KMS-11 (cell line): ENCODE results near the gene FBXO39.
"Not testable (repeated sequence)": the region's sequence is repeated elsewhere in the genome, so short reads cannot be mapped to it uniquely, and the experiment has no call there.

Experiments
- H2AFZ ChIP-seq: fragments of 200-600 bp; sonication (generic); 2 replicates; pipeline ENCODE4 v1.6.1; 2016; ENCODE audit warnings: antibody characterized with exemption, mixed run types, low read depth
- H3K27ac ChIP-seq: fragments of 200-600 bp; sonication (generic); 2 replicates; pipeline ENCODE4 v1.6.1; 2016; ENCODE audit warnings: mild to moderate bottlenecking, mixed run types
- H3K27me3 ChIP-seq: fragments of 200-600 bp; sonication (generic); 2 replicates; pipeline ENCODE4 v1.6.1; 2017; ENCODE audit warnings: mild to moderate bottlenecking, low read depth, mixed run types, moderate library complexity; ENCODE audit not compliant: insufficient read depth
- H3K36me3 ChIP-seq: fragments of 200-600 bp; sonication (generic); 2 replicates; pipeline ENCODE4 v1.6.1; 2017; ENCODE audit warnings: mild to moderate bottlenecking, mixed run types; ENCODE audit not compliant: insufficient read depth
- H3K4me1 ChIP-seq: fragments of 200-600 bp; sonication (generic); 2 replicates; pipeline ENCODE4 v1.6.1; 2016; ENCODE audit warnings: mild to moderate bottlenecking, low read depth, mixed run types; ENCODE audit not compliant: poor library complexity, severe bottlenecking
- H3K4me2 ChIP-seq: fragments of 200-600 bp; sonication (generic); 2 replicates; pipeline ENCODE4 v1.7.0; 2016; ENCODE audit warnings: mild to moderate bottlenecking, mixed run types
- H3K4me3 ChIP-seq: fragments of 200-600 bp; sonication (generic); IDR thresholded peaks from 2 replicates; pipeline ENCODE4 v1.6.1; 2017; ENCODE audit warnings: low read depth, low read length, mixed read lengths; ENCODE audit not compliant: insufficient read depth
- H3K79me2 ChIP-seq: fragments of 200-600 bp; sonication (generic); 2 replicates; pipeline ENCODE4 v1.6.1; 2016; ENCODE audit warnings: low read depth, mixed run types; ENCODE audit not compliant: insufficient read depth
- H3K9ac ChIP-seq: fragments of 200-600 bp; sonication (generic); 2 replicates; pipeline ENCODE4 v1.6.1; 2016; ENCODE audit warnings: mild to moderate bottlenecking, mixed run types
- H4K20me1 ChIP-seq: fragments of 200-600 bp; sonication (generic); 2 replicates; pipeline ENCODE4 v1.6.1; 2016; ENCODE audit warnings: mild to moderate bottlenecking, mixed run types; ENCODE audit not compliant: insufficient read depth
- TF ChIP-seq, protein P1 (sequence below): fragments of 200-600 bp; sonication (generic); conservative IDR thresholded peaks from 2 replicates; pipeline ENCODE4 v1.6.1; 2017; ENCODE audit warnings: low read depth, mild to moderate bottlenecking, antibody characterized with exemption, low read length, moderate library complexity, mixed read lengths

Gene FBXO39

DNA sequence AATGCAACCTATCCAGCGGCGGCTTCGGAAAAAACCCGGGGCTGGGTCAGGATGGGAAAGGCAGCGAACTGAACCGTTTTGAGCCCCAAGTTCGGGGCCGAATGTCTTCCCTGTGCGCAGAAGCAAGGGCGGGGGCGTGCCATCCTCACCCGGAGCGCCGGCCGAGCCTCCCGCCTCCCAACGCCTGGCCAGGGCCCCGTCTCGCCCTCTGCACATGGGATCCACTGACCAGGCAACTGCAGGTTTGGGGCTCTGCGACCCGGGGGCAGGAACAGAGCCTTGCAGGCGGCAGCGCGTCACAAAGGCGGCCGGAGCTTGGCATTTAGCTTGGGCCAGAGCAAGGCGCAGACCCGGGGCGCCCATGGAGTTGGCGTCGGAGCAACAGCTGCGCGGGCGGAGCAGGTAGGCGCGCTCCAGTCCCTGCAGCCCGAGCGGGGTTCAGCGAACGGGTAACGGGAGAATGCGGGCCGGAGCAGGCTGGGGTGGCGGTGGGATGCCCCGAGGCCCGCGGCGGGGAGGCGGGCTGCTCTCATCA, at the start of gene FBXO39:
FBXO39 (plus strand) TSS at position 345 of the 535 bp plus-strand sequence. CDS start 3,654 bp downstream, outside the sequence.
- H3K36me3 ChIP-seq = no peaks in the 10 kb centered on the region
- H3K4me1 ChIP-seq = no peaks in the 10 kb centered on the region
- no peak within 1 kb of the TSS for H3K9ac ChIP-seq
- H3K27me3 ChIP-seq = no peaks in the 10 kb centered on the region
- H2AFZ ChIP-seq = no peak within 1 kb of the TSS
- no peak within 1 kb of the TSS for H3K27ac ChIP-seq
- H4K20me1 ChIP-seq = no peaks in the 10 kb centered on the region
- TF ChIP-seq, protein P1, sequence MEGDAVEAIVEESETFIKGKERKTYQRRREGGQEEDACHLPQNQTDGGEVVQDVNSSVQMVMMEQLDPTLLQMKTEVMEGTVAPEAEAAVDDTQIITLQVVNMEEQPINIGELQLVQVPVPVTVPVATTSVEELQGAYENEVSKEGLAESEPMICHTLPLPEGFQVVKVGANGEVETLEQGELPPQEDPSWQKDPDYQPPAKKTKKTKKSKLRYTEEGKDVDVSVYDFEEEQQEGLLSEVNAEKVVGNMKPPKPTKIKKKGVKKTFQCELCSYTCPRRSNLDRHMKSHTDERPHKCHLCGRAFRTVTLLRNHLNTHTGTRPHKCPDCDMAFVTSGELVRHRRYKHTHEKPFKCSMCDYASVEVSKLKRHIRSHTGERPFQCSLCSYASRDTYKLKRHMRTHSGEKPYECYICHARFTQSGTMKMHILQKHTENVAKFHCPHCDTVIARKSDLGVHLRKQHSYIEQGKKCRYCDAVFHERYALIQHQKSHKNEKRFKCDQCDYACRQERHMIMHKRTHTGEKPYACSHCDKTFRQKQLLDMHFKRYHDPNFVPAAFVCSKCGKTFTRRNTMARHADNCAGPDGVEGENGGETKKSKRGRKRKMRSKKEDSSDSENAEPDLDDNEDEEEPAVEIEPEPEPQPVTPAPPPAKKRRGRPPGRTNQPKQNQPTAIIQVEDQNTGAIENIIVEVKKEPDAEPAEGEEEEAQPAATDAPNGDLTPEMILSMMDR = no peak
- no peaks in the 10 kb centered on the region for H3K79me2 ChIP-seq
- no peak within 1 kb of the TSS for H3K4me2 ChIP-seq
- no peak within 1 kb of the TSS for H3K4me3 ChIP-seq

GRCh38 chr17:6729531-6729930, 46.5 kb upstream of the FBXO39 start:
- Histone ChIP-seq H3K9ac (no peak overlapping the region), H3K4me2 (no peak overlapping the region), H3K27me3 (no peaks in the 10 kb centered on the region), H3K79me2 (no peaks in the 10 kb centered on the region), H3K4me1 (no peaks in the 10 kb centered on the region), H2AFZ (no peak overlapping the region), H4K20me1 (no peaks in the 10 kb centered on the region), H3K27ac (no peak overlapping the region), H3K36me3 (no peaks in the 10 kb centered on the region), H3K4me3 (no peak overlapping the region)
- TF ChIP-seq, protein P1 = no peak

DNA sequence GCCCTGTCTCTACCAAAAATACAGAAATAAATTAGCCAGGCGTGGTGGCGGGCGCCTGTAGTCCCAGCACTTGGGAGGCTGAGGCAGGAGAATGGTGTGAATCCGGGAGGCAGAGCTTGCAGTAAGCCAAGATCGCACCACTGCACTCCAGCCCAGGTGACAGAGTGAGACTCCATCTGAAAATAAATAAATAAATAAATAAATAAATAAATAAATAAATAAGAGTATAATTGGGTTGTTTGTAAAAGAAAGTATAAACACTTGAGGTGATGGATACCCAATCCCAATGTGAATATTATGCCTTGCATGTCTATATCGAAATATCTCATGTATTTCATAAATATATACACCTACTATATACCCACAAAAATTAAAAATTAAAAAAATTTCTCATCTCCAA, 29.4 kb upstream of the FBXO39 start:
- H4K20me1 ChIP-seq, H3K27me3 ChIP-seq, H3K4me3 ChIP-seq, H3K36me3 ChIP-seq, H3K9ac ChIP-seq, H3K27ac ChIP-seq, H2AFZ ChIP-seq, H3K79me2 ChIP-seq, H3K4me2 ChIP-seq, H3K4me1 ChIP-seq: not testable (repeated sequence)

GRCh38 chr17:6748617-6749016, 27.4 kb upstream of the FBXO39 start:
- H3K9ac ChIP-seq = no peak overlapping the region
- H2AFZ ChIP-seq = no peak overlapping the region
- no peak overlapping the region for H3K4me3 ChIP-seq
- H4K20me1 ChIP-seq = no peaks in the 10 kb centered on the region
- H3K4me2 ChIP-seq = no peak overlapping the region
- H3K4me1 ChIP-seq = no peaks in the 10 kb centered on the region
- H3K36me3 ChIP-seq = no peaks in the 10 kb centered on the region
- no peak overlapping the region for H3K27ac ChIP-seq
- TF ChIP-seq, protein P1 = no peak
- no peaks in the 10 kb centered on the region for H3K79me2 ChIP-seq
- no peaks in the 10 kb centered on the region for H3K27me3 ChIP-seq

- Histone ChIP-seq H4K20me1 (no peaks in the 10 kb centered on the region), H3K36me3 (no peaks in the 10 kb centered on the region), H3K4me3 (no peak overlapping the region), H3K4me2 (no peak overlapping the region), H3K27ac (no peak overlapping the region), H3K79me2 (no peaks in the 10 kb centered on the region), H2AFZ (no peak overlapping the region), H3K4me1 (no peaks in the 10 kb centered on the region), H3K9ac (no peak overlapping the region), H3K27me3 (no peaks in the 10 kb centered on the region)
- TF ChIP-seq, protein P1 = no peak
These were observed 26.5 kb upstream of the FBXO39 start for GRCh38 chr17:6749519-6749918.
